GM21529 (cell line): Measurements from ENCODE around the gene RHBDD2.

Experiments used
- ATAC-seq: cut with Tn5 transposase; IDR thresholded peaks from one replicate; pipeline ENCODE4 v1.9.1; 2021; ENCODE audit not compliant: unreplicated experiment

Gene RHBDD2

GRCh38 chr7:75916259-75916658, 37.4 kb downstream of the RHBDD2 start:
- no peak for ATAC-seq

GRCh38 chr7:75916685-75917634, 38.1 kb downstream of the RHBDD2 start:
- ATAC-seq: no peak

GRCh38 chr7:75920431-75921161, 41.8 kb downstream of the RHBDD2 start:
- no peak for ATAC-seq

GRCh38 chr7:75921479-75921878, 42.6 kb downstream of the RHBDD2 start:
- ATAC-seq: no peak

- no peak for ATAC-seq
Measured at GRCh38 chr7:75922966-75923603, 44.3 kb downstream of the RHBDD2 start.

GRCh38 chr7:75924256-75924655, 45.4 kb downstream of the RHBDD2 start:
- no peak for ATAC-seq

GRCh38 chr7:75924889-75925288, 46.1 kb downstream of the RHBDD2 start:
- ATAC-seq: no peak

GRCh38 chr7:75925717-75926435, 47.0 kb downstream of the RHBDD2 start:
- no peak for ATAC-seq

GRCh38 chr7:75928568-75928914, 49.7 kb downstream of the RHBDD2 start:
- peak; percentile 72 for ATAC-seq

- ATAC-seq: no peak
Measured at GRCh38 chr7:75931680-75932079, 52.8 kb downstream of the RHBDD2 start.

- no peak for ATAC-seq
Measured at GRCh38 chr7:75937958-75938786, 59.3 kb downstream of the RHBDD2 start.
